ENCODE results near the gene SSX1. TPM values are rescaled to one million over a fixed set of nuclear protein-coding genes. Genes with fewer than 3 reads are reported as not detected.
A peak's percentile ranks its signal among the peaks of the same experiment; 100 is the strongest.
"Not testable (repeated sequence)": the region's sequence is repeated elsewhere in the genome, so short reads cannot be mapped to it uniquely, and the experiment has no call there.

The SSX1 gene, protein sequence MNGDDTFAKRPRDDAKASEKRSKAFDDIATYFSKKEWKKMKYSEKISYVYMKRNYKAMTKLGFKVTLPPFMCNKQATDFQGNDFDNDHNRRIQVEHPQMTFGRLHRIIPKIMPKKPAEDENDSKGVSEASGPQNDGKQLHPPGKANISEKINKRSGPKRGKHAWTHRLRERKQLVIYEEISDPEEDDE
- total RNA-seq: not detected in 2 replicates
- long read RNA-seq: 0 reads

DNA sequence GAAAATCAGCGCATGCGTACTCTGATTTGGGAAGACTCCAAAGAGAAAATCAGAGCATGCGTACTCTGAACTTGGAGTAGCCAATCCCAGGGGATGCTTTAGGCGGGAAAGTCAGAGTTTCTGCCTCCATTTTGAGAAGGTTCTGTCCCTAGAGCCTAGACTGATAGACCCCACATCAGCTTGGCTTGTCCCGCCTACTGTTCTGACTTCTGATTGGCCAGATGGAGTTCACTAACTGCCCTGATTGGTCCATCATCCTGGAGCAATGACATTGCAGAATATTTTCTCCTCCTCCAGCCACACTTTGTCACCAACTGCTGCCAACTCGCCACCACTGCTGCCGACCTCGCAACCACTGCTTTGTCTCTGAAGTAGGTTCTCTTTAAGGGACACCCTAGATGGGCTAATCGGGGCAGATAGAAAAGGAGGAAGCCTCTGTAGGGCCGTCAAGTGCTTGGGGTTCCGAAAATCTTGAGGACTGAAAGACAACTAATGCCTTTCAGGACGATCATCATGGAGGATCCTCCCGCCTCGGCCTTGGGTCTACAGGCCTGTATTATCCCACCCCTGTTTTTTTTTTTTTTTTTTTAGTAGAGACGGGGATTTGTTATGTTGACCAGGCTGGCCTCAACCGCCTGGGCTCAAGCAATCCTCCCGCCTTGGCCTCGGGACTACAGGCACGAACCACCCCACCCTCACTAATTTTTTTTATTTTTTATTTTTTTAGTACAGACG, at the start of gene SSX1:
Gene SSX1, plus strand, starts transcription at position 331 of the 735 bp plus-strand sequence. CDS start 1,850 bp downstream, outside the sequence.
- not testable (repeated sequence) for H3K27ac Mint-ChIP-seq (ENCODE audit: unreplicated experiment); H3K4me3 Mint-ChIP-seq (ENCODE audit: unreplicated experiment); H3K9me3 Mint-ChIP-seq (ENCODE audit: unreplicated experiment); H3K4me1 Mint-ChIP-seq (ENCODE audit: unreplicated experiment); H3K27me3 Mint-ChIP-seq (ENCODE audit: unreplicated experiment); H3K36me3 Mint-ChIP-seq (ENCODE audit: unreplicated experiment)
- DNase-seq (ENCODE audit: extremely low spot score, unreplicated experiment): peak; percentile 46

GRCh38 chrX:48214341-48214740, 40.9 kb upstream of the SSX1 start:
- not testable (repeated sequence) for H3K27me3 Mint-ChIP-seq (ENCODE audit: unreplicated experiment); H3K4me3 Mint-ChIP-seq (ENCODE audit: unreplicated experiment); H3K27ac Mint-ChIP-seq (ENCODE audit: unreplicated experiment); H3K36me3 Mint-ChIP-seq (ENCODE audit: unreplicated experiment); H3K4me1 Mint-ChIP-seq (ENCODE audit: unreplicated experiment)
- peaks cover 15% of the 10 kb centered on the region for H3K9me3 Mint-ChIP-seq (ENCODE audit: unreplicated experiment)
- DNase-seq (ENCODE audit: extremely low spot score, unreplicated experiment): peak; percentile 17

GRCh38 chrX:48224196-48224595, 31.0 kb upstream of the SSX1 start:
- peaks cover 13% of the 10 kb centered on the region for H3K9me3 Mint-ChIP-seq (ENCODE audit: unreplicated experiment)
- not testable (repeated sequence) for H3K4me1 Mint-ChIP-seq (ENCODE audit: unreplicated experiment); H3K27me3 Mint-ChIP-seq (ENCODE audit: unreplicated experiment); H3K36me3 Mint-ChIP-seq (ENCODE audit: unreplicated experiment); H3K4me3 Mint-ChIP-seq (ENCODE audit: unreplicated experiment); H3K27ac Mint-ChIP-seq (ENCODE audit: unreplicated experiment)
- peak; percentile 56 for DNase-seq (ENCODE audit: extremely low spot score, unreplicated experiment)

GRCh38 chrX:48252945-48253344, 2.2 kb upstream of the SSX1 start:
- not testable (repeated sequence) for H3K27me3 Mint-ChIP-seq (ENCODE audit: unreplicated experiment); H3K4me3 Mint-ChIP-seq (ENCODE audit: unreplicated experiment); H3K9me3 Mint-ChIP-seq (ENCODE audit: unreplicated experiment); H3K36me3 Mint-ChIP-seq (ENCODE audit: unreplicated experiment); H3K4me1 Mint-ChIP-seq (ENCODE audit: unreplicated experiment); H3K27ac Mint-ChIP-seq (ENCODE audit: unreplicated experiment)
- peak; percentile 46 for DNase-seq (ENCODE audit: extremely low spot score, unreplicated experiment)

DNA sequence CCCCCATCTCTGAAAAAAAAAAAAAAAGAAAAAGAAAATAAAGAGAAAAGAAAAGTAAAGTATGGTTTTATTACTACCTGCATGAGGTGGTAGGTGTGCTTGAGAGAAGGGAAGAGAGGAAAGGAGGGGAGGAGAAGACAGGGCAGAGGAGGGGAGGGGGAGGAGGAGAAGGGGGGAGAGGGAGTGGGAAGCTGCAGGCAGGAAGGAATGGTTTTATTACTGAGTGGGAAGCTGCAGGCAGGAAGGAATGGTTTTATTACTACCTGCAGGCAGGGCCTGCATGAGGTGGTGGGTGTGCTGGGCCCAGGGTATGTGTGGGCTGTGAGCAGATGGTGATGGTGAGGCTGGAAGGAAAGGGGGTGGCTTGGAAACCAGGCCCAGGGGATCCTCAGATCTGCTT, 19.2 kb downstream of the SSX1 start:
- H3K27ac Mint-ChIP-seq (ENCODE audit: unreplicated experiment); H3K36me3 Mint-ChIP-seq (ENCODE audit: unreplicated experiment); H3K27me3 Mint-ChIP-seq (ENCODE audit: unreplicated experiment): not testable (repeated sequence)

DNA sequence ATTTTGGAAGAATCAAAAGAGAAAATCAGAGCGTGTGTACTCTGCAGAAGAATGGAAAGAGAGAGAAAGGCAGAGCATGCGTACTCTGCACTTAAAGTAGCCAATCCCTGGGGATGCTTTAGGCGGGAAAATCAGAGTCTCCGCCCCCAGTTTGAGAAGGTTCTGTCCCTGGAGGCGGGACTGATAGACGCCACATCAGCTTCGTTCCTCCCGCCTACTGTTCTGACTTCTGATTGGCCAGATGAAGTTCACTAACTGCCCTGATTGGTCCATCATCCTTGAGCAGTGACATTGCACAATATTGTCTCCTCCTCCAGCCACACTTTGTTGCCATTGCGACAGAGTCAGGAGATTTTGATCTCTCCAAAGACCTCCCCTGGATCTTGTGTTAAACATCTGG, 23.8 kb downstream of the SSX1 start:
- peaks cover 4% of the 10 kb centered on the region for H3K9me3 Mint-ChIP-seq (ENCODE audit: unreplicated experiment)
- no peaks in the 10 kb centered on the region for H3K4me1 Mint-ChIP-seq (ENCODE audit: unreplicated experiment)
- no peak overlapping the region for H3K27ac Mint-ChIP-seq (ENCODE audit: unreplicated experiment)
- H3K27me3 Mint-ChIP-seq (ENCODE audit: unreplicated experiment): no peaks in the 10 kb centered on the region
- TF ChIP-seq, protein P1, sequence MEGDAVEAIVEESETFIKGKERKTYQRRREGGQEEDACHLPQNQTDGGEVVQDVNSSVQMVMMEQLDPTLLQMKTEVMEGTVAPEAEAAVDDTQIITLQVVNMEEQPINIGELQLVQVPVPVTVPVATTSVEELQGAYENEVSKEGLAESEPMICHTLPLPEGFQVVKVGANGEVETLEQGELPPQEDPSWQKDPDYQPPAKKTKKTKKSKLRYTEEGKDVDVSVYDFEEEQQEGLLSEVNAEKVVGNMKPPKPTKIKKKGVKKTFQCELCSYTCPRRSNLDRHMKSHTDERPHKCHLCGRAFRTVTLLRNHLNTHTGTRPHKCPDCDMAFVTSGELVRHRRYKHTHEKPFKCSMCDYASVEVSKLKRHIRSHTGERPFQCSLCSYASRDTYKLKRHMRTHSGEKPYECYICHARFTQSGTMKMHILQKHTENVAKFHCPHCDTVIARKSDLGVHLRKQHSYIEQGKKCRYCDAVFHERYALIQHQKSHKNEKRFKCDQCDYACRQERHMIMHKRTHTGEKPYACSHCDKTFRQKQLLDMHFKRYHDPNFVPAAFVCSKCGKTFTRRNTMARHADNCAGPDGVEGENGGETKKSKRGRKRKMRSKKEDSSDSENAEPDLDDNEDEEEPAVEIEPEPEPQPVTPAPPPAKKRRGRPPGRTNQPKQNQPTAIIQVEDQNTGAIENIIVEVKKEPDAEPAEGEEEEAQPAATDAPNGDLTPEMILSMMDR (IDR thresholded peaks at IDR 0.05): no peak
- no peaks in the 10 kb centered on the region for H3K36me3 Mint-ChIP-seq (ENCODE audit: unreplicated experiment)
- H3K4me3 Mint-ChIP-seq (ENCODE audit: unreplicated experiment): no peak overlapping the region
- DNase-seq (ENCODE audit: extremely low spot score, unreplicated experiment): no peak

More for the DNA sequence above, 19.2 kb downstream of the SSX1 start:
- DNase-seq (ENCODE audit: extremely low spot score, unreplicated experiment); H3K9me3 Mint-ChIP-seq (ENCODE audit: unreplicated experiment); H3K4me1 Mint-ChIP-seq (ENCODE audit: unreplicated experiment); H3K4me3 Mint-ChIP-seq (ENCODE audit: unreplicated experiment): not testable (repeated sequence)

- H3K9me3 Mint-ChIP-seq (ENCODE audit: unreplicated experiment); H3K4me1 Mint-ChIP-seq (ENCODE audit: unreplicated experiment); DNase-seq (ENCODE audit: extremely low spot score, unreplicated experiment): not testable (repeated sequence)
Observed at GRCh38 chrX:48280729-48281128, 25.5 kb downstream of the SSX1 start.

DNA sequence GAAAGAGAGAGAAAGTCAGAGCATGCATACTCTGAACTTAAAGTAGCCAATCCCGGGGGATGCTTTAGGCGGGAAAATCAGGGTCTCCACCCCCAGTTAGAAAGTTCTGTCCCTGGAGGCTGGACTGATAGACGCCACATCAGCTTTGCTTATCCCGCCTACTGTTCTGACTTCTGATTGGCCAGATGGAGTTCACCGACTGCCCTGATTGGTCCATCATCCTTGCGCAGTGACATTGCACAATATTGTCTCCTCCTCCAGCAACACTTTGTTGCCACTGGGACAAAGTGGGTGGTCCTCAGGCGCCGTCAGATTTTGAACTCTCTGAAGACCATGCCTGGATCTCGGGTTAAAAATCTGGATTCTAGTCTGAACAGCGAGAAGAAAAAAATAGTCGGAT, 51.0 kb downstream of the SSX1 start:
- no peak overlapping the region for H3K4me3 Mint-ChIP-seq (ENCODE audit: unreplicated experiment)
- H3K36me3 Mint-ChIP-seq (ENCODE audit: unreplicated experiment): no peaks in the 10 kb centered on the region
- H3K27me3 Mint-ChIP-seq (ENCODE audit: unreplicated experiment): no peaks in the 10 kb centered on the region
- no peaks in the 10 kb centered on the region for H3K4me1 Mint-ChIP-seq (ENCODE audit: unreplicated experiment)
- TF ChIP-seq, protein P1 (IDR thresholded peaks at IDR 0.05): no peak
- no peak overlapping the region for H3K27ac Mint-ChIP-seq (ENCODE audit: unreplicated experiment)
- peaks cover 7% of the 10 kb centered on the region for H3K9me3 Mint-ChIP-seq (ENCODE audit: unreplicated experiment)
- no peak for DNase-seq (ENCODE audit: extremely low spot score, unreplicated experiment)

More at GRCh38 chrX:48280729-48281128, 25.5 kb downstream of the SSX1 start:
- not testable (repeated sequence) for H3K36me3 Mint-ChIP-seq (ENCODE audit: unreplicated experiment); H3K27me3 Mint-ChIP-seq (ENCODE audit: unreplicated experiment); H3K4me3 Mint-ChIP-seq (ENCODE audit: unreplicated experiment); H3K27ac Mint-ChIP-seq (ENCODE audit: unreplicated experiment)

DNA sequence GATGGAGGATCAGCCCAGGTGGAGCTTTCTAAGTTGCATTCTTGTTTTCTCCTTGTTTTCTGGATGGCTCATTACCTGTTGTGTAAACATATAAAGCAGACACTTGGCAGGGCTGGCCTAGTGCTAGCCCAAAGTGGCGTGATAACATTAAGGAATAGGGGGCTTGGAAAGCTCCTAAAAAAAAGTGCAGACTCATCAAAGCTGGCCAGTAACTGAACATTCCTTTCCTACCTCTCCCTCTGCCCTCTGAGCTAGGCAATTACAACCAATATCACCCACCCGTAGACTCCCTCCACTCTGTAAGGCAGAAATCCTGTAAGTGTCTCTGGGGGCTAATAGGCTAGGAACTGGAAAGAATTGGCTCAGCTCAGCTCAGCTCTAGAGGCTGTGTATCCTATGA, 58.8 kb downstream of the SSX1 start:
- DNase-seq (ENCODE audit: extremely low spot score, unreplicated experiment); H3K27ac Mint-ChIP-seq (ENCODE audit: unreplicated experiment); H3K36me3 Mint-ChIP-seq (ENCODE audit: unreplicated experiment); H3K4me1 Mint-ChIP-seq (ENCODE audit: unreplicated experiment); H3K27me3 Mint-ChIP-seq (ENCODE audit: unreplicated experiment); H3K4me3 Mint-ChIP-seq (ENCODE audit: unreplicated experiment); H3K9me3 Mint-ChIP-seq (ENCODE audit: unreplicated experiment): not testable (repeated sequence)
